K562 (cell line): ENCODE results near the gene CELSR2. TPM values are rescaled to one million over a fixed set of nuclear protein-coding genes. Genes with fewer than 3 reads are reported as not detected.
A peak's percentile ranks its signal among the peaks of the same experiment; 100 is the strongest.

ENCODE experiments used
- BHLHE40 ChIP-seq: IDR thresholded peaks from 2 replicates; pipeline ENCODE4 v1.6.1; 2011; ENCODE audit warnings: low read length, improper control_type of control experiment
- CC2D1A ChIP-seq: fragments of 450-650 bp; IDR thresholded peaks from 2 replicates; pipeline ENCODE4 v1.6.1; 2017; ENCODE audit warnings: mild to moderate bottlenecking
- EGR1 ChIP-seq: fragments of 450-650 bp; conservative IDR thresholded peaks from 2 replicates; pipeline ENCODE4 v1.6.1; 2017; ENCODE audit warnings: mild to moderate bottlenecking
- FOXK1 ChIP-seq: sonication (generic); formaldehyde crosslinking; IDR thresholded peaks from 2 replicates; pipeline ENCODE4 v1.8.0; 2022; ENCODE audit warnings: missing genetic modification reagents, mild to moderate bottlenecking, borderline replicate concordance
- GATAD2A ChIP-seq: fragments of 450-650 bp; IDR thresholded peaks from 2 replicates; pipeline ENCODE4 v1.6.1; 2017
- NFYB ChIP-seq: IDR thresholded peaks from 2 replicates; pipeline ENCODE4 v1.6.1; 2011; ENCODE audit warnings: mild to moderate bottlenecking, moderate library complexity; ENCODE audit not compliant: insufficient read length; ENCODE audit errors: extremely low read depth
- SMARCC2 ChIP-seq: fragments of 450-650 bp; IDR thresholded peaks from 2 replicates; pipeline ENCODE4 v1.6.1; 2017; ENCODE audit warnings: antibody characterized with exemption, moderate library complexity, mild to moderate bottlenecking, low read depth
- ZBED1 ChIP-seq: IDR thresholded peaks from 2 replicates; pipeline ENCODE4 v1.6.1; 2014
- ZNF436 ChIP-seq: fragments of 250-450, 450-650 bp; sonication (Bioruptor Pico); formaldehyde crosslinking; IDR thresholded peaks from 2 replicates; pipeline ENCODE4 v1.7.0; 2020; ENCODE audit warnings: mild to moderate bottlenecking
- polyA plus RNA-seq, 8 experiments: library from polyadenylated mRNA; depleted of rRNA in 4 of 8; stranded (reverse) in 5 of 8; unstranded in 3 of 8; fragments of >200 nt; fragmentation: Nextera tagmentation in 2 of 8; fragmentation: Illumina TruSeq in 1 of 8; extraction: Ambion mirVana in 2 of 8; extraction: Trizol in 1 of 8; gene quantifications; 2 replicates each; pipeline versions ENCODE4 v1.2.1 to v1.2.3, GENCODE V29; 2011 to 2014; ENCODE audit warnings: inconsistent platforms in 1 of 8, missing spikeins in 1 of 8
- total RNA-seq, 7 experiments: library from RNA; depleted of rRNA in 6 of 7; stranded (reverse); fragments of >200 nt in 6 of 7; fragmentation: Illumina TruSeq in 2 of 7; extraction: Trizol in 2 of 7; gene quantifications; 2 replicates each; pipeline versions ENCODE4 v1.2.1 to v1.2.3, GENCODE V29; 2011 to 2021; ENCODE audit warnings: low replicate concordance in 1 of 7
- TF ChIP-seq, protein P1 (sequence below), 2 experiments: fragments of 150-350 bp in 1 of 2; IDR thresholded peaks; 2 replicates each; pipeline ENCODE4 v1.6.1; 2012 to 2016; ENCODE audit warnings: low read depth in 2 of 2, low read length in 2 of 2, mild to moderate bottlenecking in 1 of 2, moderate library complexity in 1 of 2
- TF ChIP-seq, protein P2 (sequence below), 2 experiments: IDR thresholded peaks; 2 replicates each; pipeline ENCODE4 v1.6.1; 2012; ENCODE audit warnings: improper control_type of control experiment in 2 of 2, low read depth in 2 of 2, low read length in 2 of 2, borderline replicate concordance in 1 of 2
- TF ChIP-seq, protein P3 (sequence below), 2 experiments: fragments of 450-650 bp; IDR thresholded peaks; 2 replicates each; pipeline ENCODE4 v1.6.1; 2016
- TF ChIP-seq, protein P4 (sequence below), 3 experiments: fragments of 200-800 bp in 1 of 3; sonication (Bioruptor generic) in 1 of 3; sonication (generic) in 1 of 3; formaldehyde crosslinking in 1 of 3; IDR thresholded peaks; 2 replicates each; pipeline versions ENCODE4 v1.6.1 to v1.8.0; 2016 to 2022; ENCODE audit warnings: mild to moderate bottlenecking in 2 of 3, missing compliant biosample characterization in 2 of 3, missing genetic modification characterization in 2 of 3, missing genetic modification reagents in 1 of 3
- TF ChIP-seq, protein P5 (sequence below), 2 experiments: fragments of 450-650 bp in 1 of 2; sonication (generic) in 1 of 2; formaldehyde crosslinking in 1 of 2; IDR thresholded peaks in 1 of 2; conservative IDR thresholded peaks in 1 of 2; 2 replicates each; pipeline versions ENCODE4 v1.6.1 to v1.8.1; 2016 to 2023; ENCODE audit warnings: mild to moderate bottlenecking in 2 of 2, moderate library complexity in 2 of 2, inconsistent platforms in 1 of 2, missing genetic modification reagents in 1 of 2
- TF ChIP-seq, protein P6 (sequence below): sonication (generic); formaldehyde crosslinking; IDR thresholded peaks from 2 replicates; pipeline ENCODE4 v1.9.0; 2022; ENCODE audit warnings: mild to moderate bottlenecking, missing genetic modification reagents

Gene CELSR2
- total and polyA plus RNA-seq, 9 of the 15 experiments (the other 6 are each of a cell fraction or from before 2014, with no cell fraction given), result 0.31 to 21.9 (median 4.2) TPM

DNA sequence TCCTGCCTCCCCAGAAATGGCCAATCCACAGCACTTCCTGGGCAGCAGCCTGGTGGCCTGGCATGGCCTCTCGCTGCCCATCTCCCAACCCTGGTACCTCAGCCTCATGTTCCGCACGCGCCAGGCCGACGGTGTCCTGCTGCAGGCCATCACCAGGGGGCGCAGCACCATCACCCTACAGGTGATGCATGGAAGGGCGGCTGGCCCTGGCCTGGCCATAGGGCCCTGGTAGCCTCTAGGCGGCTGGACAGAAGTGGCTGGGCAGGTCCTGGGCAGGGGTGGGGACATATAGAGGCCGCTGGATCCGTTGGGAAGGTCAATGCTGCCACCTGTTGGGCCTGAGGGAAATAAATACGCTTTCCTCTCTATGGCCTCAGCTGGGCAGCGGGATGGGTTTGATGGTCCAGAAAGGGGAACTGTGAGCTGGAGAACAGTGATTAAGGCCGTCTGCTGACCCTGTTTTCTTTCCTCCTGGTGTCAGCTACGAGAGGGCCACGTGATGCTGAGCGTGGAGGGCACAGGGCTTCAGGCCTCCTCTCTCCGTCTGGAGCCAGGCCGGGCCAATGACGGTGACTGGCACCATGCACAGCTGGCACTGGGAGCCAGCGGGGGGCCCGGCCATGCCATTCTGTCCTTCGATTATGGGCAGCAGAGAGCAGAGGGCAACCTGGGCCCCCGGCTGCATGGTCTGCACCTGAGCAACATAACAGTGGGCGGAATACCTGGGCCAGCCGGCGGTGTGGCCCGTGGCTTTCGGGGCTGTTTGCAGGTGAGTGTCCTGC is 14.4 kb downstream of the CELSR2 start (continued):
- TF ChIP-seq, protein P1, sequence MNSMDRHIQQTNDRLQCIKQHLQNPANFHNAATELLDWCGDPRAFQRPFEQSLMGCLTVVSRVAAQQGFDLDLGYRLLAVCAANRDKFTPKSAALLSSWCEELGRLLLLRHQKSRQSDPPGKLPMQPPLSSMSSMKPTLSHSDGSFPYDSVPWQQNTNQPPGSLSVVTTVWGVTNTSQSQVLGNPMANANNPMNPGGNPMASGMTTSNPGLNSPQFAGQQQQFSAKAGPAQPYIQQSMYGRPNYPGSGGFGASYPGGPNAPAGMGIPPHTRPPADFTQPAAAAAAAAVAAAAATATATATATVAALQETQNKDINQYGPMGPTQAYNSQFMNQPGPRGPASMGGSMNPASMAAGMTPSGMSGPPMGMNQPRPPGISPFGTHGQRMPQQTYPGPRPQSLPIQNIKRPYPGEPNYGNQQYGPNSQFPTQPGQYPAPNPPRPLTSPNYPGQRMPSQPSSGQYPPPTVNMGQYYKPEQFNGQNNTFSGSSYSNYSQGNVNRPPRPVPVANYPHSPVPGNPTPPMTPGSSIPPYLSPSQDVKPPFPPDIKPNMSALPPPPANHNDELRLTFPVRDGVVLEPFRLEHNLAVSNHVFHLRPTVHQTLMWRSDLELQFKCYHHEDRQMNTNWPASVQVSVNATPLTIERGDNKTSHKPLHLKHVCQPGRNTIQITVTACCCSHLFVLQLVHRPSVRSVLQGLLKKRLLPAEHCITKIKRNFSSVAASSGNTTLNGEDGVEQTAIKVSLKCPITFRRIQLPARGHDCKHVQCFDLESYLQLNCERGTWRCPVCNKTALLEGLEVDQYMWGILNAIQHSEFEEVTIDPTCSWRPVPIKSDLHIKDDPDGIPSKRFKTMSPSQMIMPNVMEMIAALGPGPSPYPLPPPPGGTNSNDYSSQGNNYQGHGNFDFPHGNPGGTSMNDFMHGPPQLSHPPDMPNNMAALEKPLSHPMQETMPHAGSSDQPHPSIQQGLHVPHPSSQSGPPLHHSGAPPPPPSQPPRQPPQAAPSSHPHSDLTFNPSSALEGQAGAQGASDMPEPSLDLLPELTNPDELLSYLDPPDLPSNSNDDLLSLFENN (IDR thresholded peaks at IDR 0.05; ENCODE audit: low read depth in 2 of 2, low read length in 2 of 2), result peak; percentile 42 to 47; a peak in 1 of 4 replicates
- TF ChIP-seq CC2D1A (peak; percentile 91), FOXK1 (CRISPR knock-in tag) (peak; percentile 98), ZNF436 (CRISPR knock-in tag) (no peak), BHLHE40 (peak; percentile 86), SMARCC2 (no peak), EGR1 (0 out of 2 replicates have a peak, but pooled peaks have one; percentile 6), NFYB (no peak), GATAD2A (peak; percentile 91), ZBED1 (0 out of 2 replicates have a peak, but pooled peaks have one; percentile 70)
- TF ChIP-seq, protein P2, sequence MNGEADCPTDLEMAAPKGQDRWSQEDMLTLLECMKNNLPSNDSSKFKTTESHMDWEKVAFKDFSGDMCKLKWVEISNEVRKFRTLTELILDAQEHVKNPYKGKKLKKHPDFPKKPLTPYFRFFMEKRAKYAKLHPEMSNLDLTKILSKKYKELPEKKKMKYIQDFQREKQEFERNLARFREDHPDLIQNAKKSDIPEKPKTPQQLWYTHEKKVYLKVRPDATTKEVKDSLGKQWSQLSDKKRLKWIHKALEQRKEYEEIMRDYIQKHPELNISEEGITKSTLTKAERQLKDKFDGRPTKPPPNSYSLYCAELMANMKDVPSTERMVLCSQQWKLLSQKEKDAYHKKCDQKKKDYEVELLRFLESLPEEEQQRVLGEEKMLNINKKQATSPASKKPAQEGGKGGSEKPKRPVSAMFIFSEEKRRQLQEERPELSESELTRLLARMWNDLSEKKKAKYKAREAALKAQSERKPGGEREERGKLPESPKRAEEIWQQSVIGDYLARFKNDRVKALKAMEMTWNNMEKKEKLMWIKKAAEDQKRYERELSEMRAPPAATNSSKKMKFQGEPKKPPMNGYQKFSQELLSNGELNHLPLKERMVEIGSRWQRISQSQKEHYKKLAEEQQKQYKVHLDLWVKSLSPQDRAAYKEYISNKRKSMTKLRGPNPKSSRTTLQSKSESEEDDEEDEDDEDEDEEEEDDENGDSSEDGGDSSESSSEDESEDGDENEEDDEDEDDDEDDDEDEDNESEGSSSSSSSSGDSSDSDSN (IDR thresholded peaks at IDR 0.05; ENCODE audit: borderline replicate concordance in 1 of 2, low read depth in 2 of 2, low read length in 2 of 2), result peak; percentile 59 to 79; a peak in 2 of 4 replicates
- TF ChIP-seq, protein P3, sequence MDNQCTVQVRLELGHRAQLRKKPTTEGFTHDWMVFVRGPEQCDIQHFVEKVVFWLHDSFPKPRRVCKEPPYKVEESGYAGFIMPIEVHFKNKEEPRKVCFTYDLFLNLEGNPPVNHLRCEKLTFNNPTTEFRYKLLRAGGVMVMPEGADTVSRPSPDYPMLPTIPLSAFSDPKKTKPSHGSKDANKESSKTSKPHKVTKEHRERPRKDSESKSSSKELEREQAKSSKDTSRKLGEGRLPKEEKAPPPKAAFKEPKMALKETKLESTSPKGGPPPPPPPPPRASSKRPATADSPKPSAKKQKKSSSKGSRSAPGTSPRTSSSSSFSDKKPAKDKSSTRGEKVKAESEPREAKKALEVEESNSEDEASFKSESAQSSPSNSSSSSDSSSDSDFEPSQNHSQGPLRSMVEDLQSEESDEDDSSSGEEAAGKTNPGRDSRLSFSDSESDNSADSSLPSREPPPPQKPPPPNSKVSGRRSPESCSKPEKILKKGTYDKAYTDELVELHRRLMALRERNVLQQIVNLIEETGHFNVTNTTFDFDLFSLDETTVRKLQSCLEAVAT (IDR thresholded peaks at IDR 0.05), result peak in 1 of 2 experiments; percentile 92; a peak in 3 of 4 replicates
- TF ChIP-seq, protein P4, sequence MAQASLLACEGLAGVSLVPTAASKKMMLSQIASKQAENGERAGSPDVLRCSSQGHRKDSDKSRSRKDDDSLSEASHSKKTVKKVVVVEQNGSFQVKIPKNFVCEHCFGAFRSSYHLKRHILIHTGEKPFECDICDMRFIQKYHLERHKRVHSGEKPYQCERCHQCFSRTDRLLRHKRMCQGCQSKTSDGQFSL (CRISPR knock-in tag; IDR thresholded peaks at IDR 0.05), result peak; percentile 80; the same call in 1 of the 2 replicates
- TF ChIP-seq, protein P4 (tag; IDR thresholded peaks at IDR 0.05), result no peak
- TF ChIP-seq, protein P5, sequence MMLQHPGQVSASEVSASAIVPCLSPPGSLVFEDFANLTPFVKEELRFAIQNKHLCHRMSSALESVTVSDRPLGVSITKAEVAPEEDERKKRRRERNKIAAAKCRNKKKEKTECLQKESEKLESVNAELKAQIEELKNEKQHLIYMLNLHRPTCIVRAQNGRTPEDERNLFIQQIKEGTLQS (IDR thresholded peaks at IDR 0.05), result peak; percentile 65; the same call in 1 of the 2 replicates
- TF ChIP-seq, protein P5 (CRISPR knock-in tag; conservative IDR thresholded peaks at IDR 0.05), result peak; percentile 69
- TF ChIP-seq, protein P6, sequence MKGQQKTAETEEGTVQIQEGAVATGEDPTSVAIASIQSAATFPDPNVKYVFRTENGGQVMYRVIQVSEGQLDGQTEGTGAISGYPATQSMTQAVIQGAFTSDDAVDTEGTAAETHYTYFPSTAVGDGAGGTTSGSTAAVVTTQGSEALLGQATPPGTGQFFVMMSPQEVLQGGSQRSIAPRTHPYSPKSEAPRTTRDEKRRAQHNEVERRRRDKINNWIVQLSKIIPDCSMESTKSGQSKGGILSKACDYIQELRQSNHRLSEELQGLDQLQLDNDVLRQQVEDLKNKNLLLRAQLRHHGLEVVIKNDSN (CRISPR knock-in tag), result peak; percentile 65
